DND-41 (cell line): ENCODE results near the gene METAP2.

Experiments
- ATAC-seq: fragments of 200-7000 bp; cut with Tn5 transposase; 3 replicates; pipeline ENCODE4 v1.9.1; 2021; ENCODE audit warnings: low read depth; ENCODE audit not compliant: insufficient read depth
- DNase-seq: peaks from one replicate; pipeline ENCODE4 v3.0.0-alpha.2; 2020
- H2AFZ ChIP-seq: 2 replicates; pipeline ENCODE4 v1.6.0; 2012; ENCODE audit warnings: low read depth, low read length
- H3K27ac ChIP-seq: 2 replicates; pipeline ENCODE4 v1.5.1; 2012; ENCODE audit warnings: low read length, inconsistent platforms
- H3K27me3 ChIP-seq: fragments of 200-600 bp; sonication (generic); 2 replicates; pipeline ENCODE4 v1.6.0; 2012; ENCODE audit warnings: low read length, mild to moderate bottlenecking, inconsistent platforms; ENCODE audit not compliant: insufficient read depth, poor library complexity
- H3K36me3 ChIP-seq: 2 replicates; pipeline ENCODE4 v1.5.1; 2012; ENCODE audit warnings: low read length, inconsistent platforms; ENCODE audit not compliant: insufficient read depth
- H3K4me1 ChIP-seq: 2 replicates; pipeline ENCODE4 v1.5.1; 2012; ENCODE audit warnings: mild to moderate bottlenecking, low read length; ENCODE audit not compliant: insufficient read depth
- H3K4me2 ChIP-seq: 2 replicates; pipeline ENCODE4 v1.6.0; 2012; ENCODE audit warnings: mild to moderate bottlenecking, moderate library complexity, low read length, inconsistent platforms; ENCODE audit not compliant: insufficient read depth
- H3K4me3 ChIP-seq, 2 experiments: fragments of 200-600 bp in 1 of 2; shearing (Covaris generic) in 1 of 2; 2 replicates each; pipeline ENCODE4 v1.5.1; 2012 to 2016; ENCODE audit warnings: inconsistent platforms in 2 of 2, low read length in 2 of 2, mild to moderate bottlenecking in 2 of 2, low read depth in 1 of 2, moderate library complexity in 1 of 2
- H3K79me2 ChIP-seq: 2 replicates; pipeline ENCODE4 v1.6.0; 2012; ENCODE audit warnings: low read length, inconsistent platforms; ENCODE audit not compliant: insufficient read depth
- H3K9ac ChIP-seq: 2 replicates; pipeline ENCODE4 v1.6.0; 2012; ENCODE audit warnings: low read depth, mild to moderate bottlenecking, inconsistent platforms, low read length, moderate library complexity
- H3K9me3 ChIP-seq: 2 replicates; pipeline ENCODE4 v1.5.1; 2012; ENCODE audit warnings: low read length, moderate library complexity, mild to moderate bottlenecking, inconsistent platforms; ENCODE audit not compliant: insufficient read depth, severe bottlenecking
- H4K20me1 ChIP-seq: 2 replicates; pipeline ENCODE4 v1.6.0; 2012; ENCODE audit warnings: low read length; ENCODE audit not compliant: insufficient read depth
- CTCF ChIP-seq: IDR thresholded peaks from 2 replicates; pipeline ENCODE4 v1.5.1; 2012; ENCODE audit warnings: borderline replicate concordance, low read length, moderate library complexity, mild to moderate bottlenecking; ENCODE audit not compliant: poor library complexity, severe bottlenecking; ENCODE audit errors: extremely low read depth
- EZH2 ChIP-seq: IDR thresholded peaks from 3 replicates; pipeline ENCODE4 v1.6.1; 2012; ENCODE audit warnings: borderline replicate concordance, low read depth, mild to moderate bottlenecking, moderate library complexity, low read length, inconsistent platforms; ENCODE audit not compliant: severe bottlenecking

METAP2 gene

GRCh38 chr12:95509300-95509699 lies 35.3 kb downstream of the METAP2 start:
- Histone ChIP-seq H3K4me2 (no peak overlapping the region), H3K27me3 (no peaks in the 10 kb centered on the region), H3K9ac (no peak overlapping the region), H4K20me1 (peaks cover 4% of the 10 kb centered on the region; the same call in 1 of the 2 replicates), H3K36me3 (peaks cover 87% of the 10 kb centered on the region), H2AFZ (no peak overlapping the region), H3K79me2 (no peaks in the 10 kb centered on the region; the same call in 1 of the 2 replicates), H3K27ac (no peak overlapping the region), H3K9me3 (no peaks in the 10 kb centered on the region), H3K4me1 (no peaks in the 10 kb centered on the region), H3K4me3 (no peak overlapping the region)
- no peak for ATAC-seq
- TF ChIP-seq EZH2 (no peak), CTCF (no peak)
- DNase-seq, result no peak

- Histone ChIP-seq H4K20me1 (peaks cover 4% of the 10 kb centered on the region; the same call in 1 of the 2 replicates), H3K4me2 (no peak overlapping the region), H3K27me3 (no peaks in the 10 kb centered on the region), H2AFZ (no peak overlapping the region), H3K9me3 (no peaks in the 10 kb centered on the region), H3K4me1 (no peaks in the 10 kb centered on the region), H3K9ac (no peak overlapping the region), H3K36me3 (peaks cover 89% of the 10 kb centered on the region), H3K4me3 (no peak overlapping the region), H3K79me2 (no peaks in the 10 kb centered on the region; the same call in 1 of the 2 replicates), H3K27ac (no peak overlapping the region)
- ATAC-seq (no peak), DNase-seq (no peak)
- TF ChIP-seq CTCF (no peak), EZH2 (no peak)
These were observed 38.0 kb downstream of the METAP2 start for GRCh38 chr12:95511977-95512376.

- Histone ChIP-seq H3K27me3 (no peaks in the 10 kb centered on the region), H3K4me1 (no peaks in the 10 kb centered on the region), H3K9me3 (no peaks in the 10 kb centered on the region), H4K20me1 (peaks cover 4% of the 10 kb centered on the region; the same call in 1 of the 2 replicates), H3K4me2 (no peak overlapping the region), H3K27ac (no peak overlapping the region), H2AFZ (no peak overlapping the region), H3K36me3 (peaks cover 82% of the 10 kb centered on the region), H3K4me3 (no peak overlapping the region), H3K79me2 (no peaks in the 10 kb centered on the region), H3K9ac (no peak overlapping the region)
- no peak for ATAC-seq
- no peak for TF ChIP-seq EZH2
- TF ChIP-seq CTCF, result no peak
- no peak for DNase-seq
These were observed 39.6 kb downstream of the METAP2 start for GRCh38 chr12:95513599-95513998.

- peaks cover 3% of the 10 kb centered on the region; the same call in 1 of the 2 replicates for H4K20me1 ChIP-seq
- ATAC-seq (no peak), DNase-seq (no peak)
- H3K9ac ChIP-seq, result no peak overlapping the region
- no peak overlapping the region for H3K4me3 ChIP-seq
- no peaks in the 10 kb centered on the region for H3K79me2 ChIP-seq
- no peak overlapping the region for H3K27ac ChIP-seq
- H3K27me3 ChIP-seq, result no peaks in the 10 kb centered on the region
- peaks cover 76% of the 10 kb centered on the region for H3K36me3 ChIP-seq
- no peak for TF ChIP-seq CTCF
- TF ChIP-seq EZH2, result no peak
- H3K4me2 ChIP-seq, result no peak overlapping the region
- H2AFZ ChIP-seq, result no peak overlapping the region
- H3K4me1 ChIP-seq, result no peaks in the 10 kb centered on the region
- no peaks in the 10 kb centered on the region for H3K9me3 ChIP-seq
These were observed 41.2 kb downstream of the METAP2 start for GRCh38 chr12:95515197-95515596.
